GM21529 (cell line): ENCODE measurements around the gene CEACAM5.
"Not testable (repeated sequence)": the region's sequence is repeated elsewhere in the genome, so short reads cannot be mapped to it uniquely, and the experiment has no call there.

Source experiments
- ATAC-seq: cut with Tn5 transposase; IDR thresholded peaks from one replicate; pipeline ENCODE4 v1.9.1; 2021; ENCODE audit not compliant: unreplicated experiment

Gene CEACAM5

GRCh38 chr19:41739361-41739760 lies 30.9 kb downstream of the CEACAM5 start:
- ATAC-seq: no peak

- ATAC-seq: no peak
Measured at GRCh38 chr19:41740415-41741243, 32.2 kb downstream of the CEACAM5 start.

GRCh38 chr19:41741244-41741554 lies 32.8 kb downstream of the CEACAM5 start:
- ATAC-seq: no peak

GRCh38 chr19:41744850-41745249 lies 36.4 kb downstream of the CEACAM5 start:
- ATAC-seq: no peak

- no peak for ATAC-seq
Measured at GRCh38 chr19:41745756-41746155, 37.3 kb downstream of the CEACAM5 start.

- no peak for ATAC-seq
Measured at GRCh38 chr19:41746593-41747227, 38.3 kb downstream of the CEACAM5 start.

- ATAC-seq: no peak
Measured at GRCh38 chr19:41748012-41748411, 39.6 kb downstream of the CEACAM5 start.

- ATAC-seq: not testable (repeated sequence)
Measured at GRCh38 chr19:41750248-41751134, 42.1 kb downstream of the CEACAM5 start.

GRCh38 chr19:41753159-41753558 lies 44.7 kb downstream of the CEACAM5 start:
- no peak for ATAC-seq

GRCh38 chr19:41753936-41754529 lies 45.6 kb downstream of the CEACAM5 start:
- ATAC-seq: no peak

- ATAC-seq: no peak
Measured at GRCh38 chr19:41755328-41755913, 47.0 kb downstream of the CEACAM5 start, which contains the start of gene CEACAM6. Gene CEACAM6 (plus strand): TSS chr19:41755530. CDS start chr19:41755639, 109 bp downstream.

GRCh38 chr19:41758846-41759245 lies 50.4 kb downstream of the CEACAM5 start:
- ATAC-seq: no peak

- ATAC-seq: no peak
Measured at GRCh38 chr19:41767115-41767514, 58.7 kb downstream of the CEACAM5 start.

- not testable (repeated sequence) for ATAC-seq
Measured at GRCh38 chr19:41768105-41768504, 59.7 kb downstream of the CEACAM5 start.

GRCh38 chr19:41769608-41770007 lies 61.2 kb downstream of the CEACAM5 start:
- no peak for ATAC-seq

- ATAC-seq: no peak
Measured at GRCh38 chr19:41771410-41771809, 63.0 kb downstream of the CEACAM5 start.

- ATAC-seq: no peak
Measured at GRCh38 chr19:41774515-41774980, 66.1 kb downstream of the CEACAM5 start.

- no peak for ATAC-seq
Measured at GRCh38 chr19:41776700-41777099, 68.3 kb downstream of the CEACAM5 start.
